Kidney (tissue), 14 donors: Measurements from ENCODE around the gene IFRD2. TPM values are rescaled to one million over a fixed set of nuclear protein-coding genes. Genes with fewer than 3 reads are reported as not detected.
A peak's percentile ranks its signal among the peaks of the same experiment; 100 is the strongest.

Source experiments
- DNase-seq, 5 donors: peaks; one replicate each; pipeline ENCODE4 v3.0.0-alpha.2; 2013 to 2020
- FAIRE-seq: peaks from 2 replicates; lab custom pipeline; 2012; peaks lifted over from hg19 to GRCh38; lab: Jason Lieb, UNC
- H3K27ac ChIP-seq, 2 donors: one replicate each; pipeline ENCODE4 v1.7.0; 2013; ENCODE audit warnings: low read depth in 2 of 2, low read length in 2 of 2, inconsistent platforms in 1 of 2
- H3K27me3 ChIP-seq: one replicate; pipeline ENCODE4 v1.7.1; 2013; ENCODE audit warnings: low read length, inconsistent platforms; ENCODE audit not compliant: control insufficient read depth, insufficient read depth
- H3K36me3 ChIP-seq, 3 donors: one replicate each; pipeline versions ENCODE4 v1.7.0 to v1.7.1; 2013; ENCODE audit warnings: low read length in 3 of 3, control low read depth in 1 of 3, inconsistent platforms in 1 of 3; ENCODE audit not compliant: insufficient read depth in 3 of 3, control insufficient read depth in 2 of 3
- H3K4me1 ChIP-seq, 3 donors: one replicate each; pipeline versions ENCODE4 v1.7.0 to v1.7.1; 2013; ENCODE audit warnings: low read length in 3 of 3, inconsistent platforms in 1 of 3, low read depth in 1 of 3; ENCODE audit not compliant: control insufficient read depth in 2 of 3, insufficient read depth in 2 of 3
- H3K4me3 ChIP-seq, 3 donors: one replicate each; pipeline versions ENCODE4 v1.7.0 to v1.8.1; 2013; ENCODE audit warnings: low read length in 3 of 3, control low read depth in 1 of 3, inconsistent platforms in 1 of 3
- H3K9ac ChIP-seq, 3 donors: one replicate each; pipeline versions ENCODE4 v1.7.0 to v1.7.1; 2013; ENCODE audit warnings: low read length in 3 of 3, control low read depth in 1 of 3, inconsistent platforms in 1 of 3
- H3K9me3 ChIP-seq, 3 donors: one replicate each; pipeline versions ENCODE4 v1.7.0 to v1.7.1; 2013; ENCODE audit warnings: low read length in 3 of 3, control low read depth in 1 of 3, inconsistent platforms in 1 of 3; ENCODE audit not compliant: control insufficient read depth in 2 of 3, insufficient read depth in 1 of 3
- CTCF ChIP-seq: IDR thresholded peaks from 3 replicates; pipeline ENCODE4 v1.5.1; 2012; ENCODE audit warnings: mild to moderate bottlenecking, moderate library complexity, borderline replicate concordance; ENCODE audit not compliant: insufficient read depth; ENCODE audit errors: extremely low read depth
- intact Hi-C: fragments of 100-400 bp; cut with DNase I; formaldehyde crosslinking; loops from one replicate; pipeline ENCODE4 v1.11.1; 2022
- polyA plus RNA-seq: library from polyadenylated mRNA; stranded (reverse); fragments of 350-450 nt; fragmentation: Illumina TruSeq; extraction: RNeasy Lipid Tissue Mini Kit (QIAGEN cat#74804); gene quantifications from one replicate; pipeline ENCODE4 v1.2.3, GENCODE V29; 2014; ENCODE audit warnings: low read depth, low replicate concordance; ENCODE audit not compliant: insufficient read depth
- total RNA-seq: library from RNA; stranded (reverse); fragmentation: NEBNext Ultra II Directional; extraction: Animal tissue kit (Norgen Biotek cat#: 25700); gene quantifications from one replicate; pipeline ENCODE4 v1.2.1, GENCODE V29; 2021
- donor health status: control.
- donor health status: control.
- donor health status: control.
- donor health status: control.
- donor health status: control.
- donor health status: DM: yes; HTN: yes; CAD: no.
- donor health status: Normal renal cell carcinoma (clear cell type).

The IFRD2 gene
- total and polyA plus RNA-seq, 2 donors from 2014 or later = 54.1 to 78.1 TPM

GRCh38 chr3:50278123-50278879 lies 13.9 kb downstream of the IFRD2 start:
- intact Hi-C loops = no loop called here
- H3K4me3 ChIP-seq = no peak overlapping the region
- TF ChIP-seq CTCF = no peak
- no peak overlapping the region for H3K9ac ChIP-seq
- FAIRE-seq (no peak), DNase-seq (no peak)
- H3K27ac ChIP-seq = no peak overlapping the region
- peaks cover 8% of the 10 kb centered on the region for H3K27me3 ChIP-seq
- peaks cover 0 to 4% (median 0%) of the 10 kb centered on the region in 3 donors for H3K4me1 ChIP-seq
- H3K9me3 ChIP-seq = no peaks in the 10 kb centered on the region
- no peaks in the 10 kb centered on the region for H3K36me3 ChIP-seq

- no peaks in the 10 kb centered on the region for H3K9me3 ChIP-seq
- H3K4me1 ChIP-seq = peaks cover 0 to 8% (median 4%) of the 10 kb centered on the region in 3 donors
- H3K9ac ChIP-seq = peak overlapping the region in 1 of 3 donors; percentile 26
- FAIRE-seq (no peak), DNase-seq (peak in 2 of 5 donors; percentile 26 to 67)
- peak overlapping the region in 1 of 2 donors; percentile 32 for H3K27ac ChIP-seq
- no peak for TF ChIP-seq CTCF
- no peaks in the 10 kb centered on the region for H3K36me3 ChIP-seq
- no peak overlapping the region for H3K4me3 ChIP-seq
- intact Hi-C loops = no loop called here
- peaks cover 8% of the 10 kb centered on the region for H3K27me3 ChIP-seq
These were observed 15.5 kb downstream of the IFRD2 start for GRCh38 chr3:50276762-50277101.

- no peak overlapping the region for H3K9ac ChIP-seq
- H3K36me3 ChIP-seq = no peaks in the 10 kb centered on the region
- H3K4me3 ChIP-seq = no peak overlapping the region
- FAIRE-seq (no peak), DNase-seq (peak in 4 of 5 donors; percentile 30 to 76 (median 52))
- H3K9me3 ChIP-seq = no peaks in the 10 kb centered on the region
- H3K27me3 ChIP-seq = peaks cover 8% of the 10 kb centered on the region
- H3K4me1 ChIP-seq = peaks cover 0 to 14% (median 10%) of the 10 kb centered on the region in 3 donors
- no peak overlapping the region for H3K27ac ChIP-seq
- intact Hi-C loops = no loop called here
- no peak for TF ChIP-seq CTCF
These were observed 16.1 kb downstream of the IFRD2 start for GRCh38 chr3:50275996-50276761.
